ENCODE measurements around the gene NUDT21.
"Not testable (repeated sequence)": the region's sequence is repeated elsewhere in the genome, so short reads cannot be mapped to it uniquely, and the experiment has no call there.

Gene NUDT21

GRCh38 chr16:56411624-56412023 is 39.5 kb downstream of the NUDT21 start:
- Histone ChIP-seq H3K9ac (ENCODE audit: low read length) (no peak overlapping the region), H3K27ac (ENCODE audit: low read length) (no peak overlapping the region), H3K27me3 (ENCODE audit: control insufficient read depth, insufficient read depth, low read length) (no peaks in the 10 kb centered on the region), H3K9me3 (ENCODE audit: control insufficient read depth, low read depth, low read length) (peaks cover 3% of the 10 kb centered on the region), H3K36me3 (ENCODE audit: control insufficient read depth, low read depth, low read length) (peaks cover 7% of the 10 kb centered on the region), H3K4me1 (ENCODE audit: control insufficient read depth, low read depth, low read length) (peaks cover 7% of the 10 kb centered on the region), H3K4me3 (ENCODE audit: low read length) (no peak overlapping the region)

GRCh38 chr16:56411123-56411522 is 40.0 kb downstream of the NUDT21 start:
- no peak overlapping the region for H3K4me3 ChIP-seq (ENCODE audit: low read length)
- peaks cover 7% of the 10 kb centered on the region for H3K36me3 ChIP-seq (ENCODE audit: control insufficient read depth, low read depth, low read length)
- H3K4me1 ChIP-seq (ENCODE audit: control insufficient read depth, low read depth, low read length) = peaks cover 7% of the 10 kb centered on the region
- peaks cover 3% of the 10 kb centered on the region for H3K9me3 ChIP-seq (ENCODE audit: control insufficient read depth, low read depth, low read length)
- no peak overlapping the region for H3K27ac ChIP-seq (ENCODE audit: low read length)
- no peaks in the 10 kb centered on the region for H3K27me3 ChIP-seq (ENCODE audit: control insufficient read depth, insufficient read depth, low read length)
- no peak overlapping the region for H3K9ac ChIP-seq (ENCODE audit: low read length)

DNA sequence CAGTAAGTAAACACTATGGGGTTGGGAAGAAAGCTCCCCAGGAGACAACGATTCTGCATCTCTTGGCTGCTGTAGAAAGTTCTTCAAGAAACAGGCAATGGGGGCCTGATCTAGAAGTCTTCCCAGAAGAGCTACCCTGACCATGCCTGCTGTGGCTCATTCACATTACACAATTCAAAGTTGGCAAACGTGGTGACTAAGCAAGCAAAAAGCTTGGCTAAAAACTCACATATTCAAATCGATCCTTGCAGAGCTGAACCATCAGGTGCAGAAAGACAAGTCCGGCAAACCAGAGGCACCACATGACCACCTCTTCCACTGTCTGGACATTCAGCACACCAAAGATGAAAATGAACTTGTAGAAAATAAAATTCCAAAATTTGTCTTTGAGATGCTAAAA is 41.9 kb downstream of the NUDT21 start:
- Histone ChIP-seq H3K9ac (ENCODE audit: low read length) (no peak overlapping the region), H3K9me3 (ENCODE audit: control insufficient read depth, low read depth, low read length) (peaks cover 3% of the 10 kb centered on the region), H3K27me3 (ENCODE audit: control insufficient read depth, insufficient read depth, low read length) (no peaks in the 10 kb centered on the region), H3K36me3 (ENCODE audit: control insufficient read depth, low read depth, low read length) (peaks cover 14% of the 10 kb centered on the region), H3K4me1 (ENCODE audit: control insufficient read depth, low read depth, low read length) (peaks cover under 1% of the 10 kb centered on the region), H3K4me3 (ENCODE audit: low read length) (no peak overlapping the region), H3K27ac (ENCODE audit: low read length) (no peak overlapping the region)

DNA sequence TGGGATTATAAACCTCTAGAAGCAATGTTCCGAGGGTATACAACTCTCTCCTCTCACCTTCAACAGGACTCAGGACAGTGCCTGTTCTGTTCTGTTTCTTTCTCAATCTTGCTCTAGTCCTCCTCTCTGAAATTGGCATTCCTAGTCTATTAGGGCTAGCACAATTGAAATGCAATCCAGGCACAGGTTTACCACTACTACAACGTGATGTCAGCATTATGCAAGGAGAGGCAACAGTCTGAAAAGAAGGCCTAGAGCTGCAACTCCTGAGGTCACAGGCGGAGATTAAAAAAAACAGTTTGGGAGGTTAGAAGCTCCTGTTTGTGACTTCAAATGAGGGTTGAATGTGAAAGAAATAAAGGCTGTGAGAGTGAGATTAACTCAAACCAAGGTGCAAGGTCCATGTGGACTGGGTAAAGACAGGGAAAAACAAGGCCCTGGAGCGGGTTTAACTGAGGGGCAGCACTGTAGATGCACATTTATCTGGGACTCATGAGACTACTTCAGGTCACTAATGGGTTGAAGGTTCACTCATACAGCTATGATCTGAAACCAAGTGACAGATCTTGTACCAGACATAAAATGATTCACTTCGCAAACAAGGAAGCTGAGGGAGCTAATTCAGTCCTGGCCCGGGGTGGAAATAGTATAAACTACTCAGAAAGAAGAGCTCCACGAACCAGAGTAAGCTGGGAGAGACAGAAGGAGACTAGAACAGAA is 42.6 kb downstream of the NUDT21 start:
- H3K36me3 ChIP-seq (ENCODE audit: control insufficient read depth, low read depth, low read length) = peaks cover 14% of the 10 kb centered on the region
- H3K9me3 ChIP-seq (ENCODE audit: control insufficient read depth, low read depth, low read length) = peaks cover 3% of the 10 kb centered on the region
- no peaks in the 10 kb centered on the region for H3K27me3 ChIP-seq (ENCODE audit: control insufficient read depth, insufficient read depth, low read length)
- no peak overlapping the region for H3K4me3 ChIP-seq (ENCODE audit: low read length)
- H3K4me1 ChIP-seq (ENCODE audit: control insufficient read depth, low read depth, low read length) = no peaks in the 10 kb centered on the region
- H3K9ac ChIP-seq (ENCODE audit: low read length) = no peak overlapping the region
- H3K27ac ChIP-seq (ENCODE audit: low read length) = no peak overlapping the region

- H3K36me3 ChIP-seq (ENCODE audit: control insufficient read depth, low read depth, low read length) = peaks cover 26% of the 10 kb centered on the region
- H3K4me1 ChIP-seq (ENCODE audit: control insufficient read depth, low read depth, low read length) = no peaks in the 10 kb centered on the region
- H3K9ac ChIP-seq (ENCODE audit: low read length) = no peak overlapping the region
- no peaks in the 10 kb centered on the region for H3K9me3 ChIP-seq (ENCODE audit: control insufficient read depth, low read depth, low read length)
- no peak overlapping the region for H3K4me3 ChIP-seq (ENCODE audit: low read length)
- no peaks in the 10 kb centered on the region for H3K27me3 ChIP-seq (ENCODE audit: control insufficient read depth, insufficient read depth, low read length)
- H3K27ac ChIP-seq (ENCODE audit: low read length) = no peak overlapping the region
These were observed 45.0 kb downstream of the NUDT21 start for GRCh38 chr16:56405977-56406672.

- Histone ChIP-seq H3K27me3 (ENCODE audit: control insufficient read depth, insufficient read depth, low read length) (no peaks in the 10 kb centered on the region), H3K4me3 (ENCODE audit: low read length) (no peak overlapping the region), H3K9ac (ENCODE audit: low read length) (no peak overlapping the region), H3K27ac (ENCODE audit: low read length) (no peak overlapping the region), H3K36me3 (ENCODE audit: control insufficient read depth, low read depth, low read length) (peaks cover 28% of the 10 kb centered on the region), H3K4me1 (ENCODE audit: control insufficient read depth, low read depth, low read length) (no peaks in the 10 kb centered on the region), H3K9me3 (ENCODE audit: control insufficient read depth, low read depth, low read length) (no peaks in the 10 kb centered on the region)
These were observed 49.6 kb downstream of the NUDT21 start for GRCh38 chr16:56401482-56401881.

GRCh38 chr16:56400458-56400857 is 50.7 kb downstream of the NUDT21 start:
- no peaks in the 10 kb centered on the region for H3K4me1 ChIP-seq (ENCODE audit: control insufficient read depth, low read depth, low read length)
- H3K27me3 ChIP-seq (ENCODE audit: control insufficient read depth, insufficient read depth, low read length) = no peaks in the 10 kb centered on the region
- H3K9ac ChIP-seq (ENCODE audit: low read length) = no peak overlapping the region
- peaks cover 28% of the 10 kb centered on the region for H3K36me3 ChIP-seq (ENCODE audit: control insufficient read depth, low read depth, low read length)
- H3K27ac ChIP-seq (ENCODE audit: low read length) = no peak overlapping the region
- no peaks in the 10 kb centered on the region for H3K9me3 ChIP-seq (ENCODE audit: control insufficient read depth, low read depth, low read length)
- no peak overlapping the region for H3K4me3 ChIP-seq (ENCODE audit: low read length)

- Histone ChIP-seq H3K9ac (ENCODE audit: low read length) (no peak overlapping the region), H3K27me3 (ENCODE audit: control insufficient read depth, insufficient read depth, low read length) (no peaks in the 10 kb centered on the region), H3K27ac (ENCODE audit: low read length) (no peak overlapping the region), H3K9me3 (ENCODE audit: control insufficient read depth, low read depth, low read length) (no peaks in the 10 kb centered on the region), H3K4me3 (ENCODE audit: low read length) (no peak overlapping the region), H3K36me3 (ENCODE audit: control insufficient read depth, low read depth, low read length) (peaks cover 22% of the 10 kb centered on the region), H3K4me1 (ENCODE audit: control insufficient read depth, low read depth, low read length) (no peaks in the 10 kb centered on the region)
These were observed 51.6 kb downstream of the NUDT21 start for GRCh38 chr16:56399486-56399885.

DNA sequence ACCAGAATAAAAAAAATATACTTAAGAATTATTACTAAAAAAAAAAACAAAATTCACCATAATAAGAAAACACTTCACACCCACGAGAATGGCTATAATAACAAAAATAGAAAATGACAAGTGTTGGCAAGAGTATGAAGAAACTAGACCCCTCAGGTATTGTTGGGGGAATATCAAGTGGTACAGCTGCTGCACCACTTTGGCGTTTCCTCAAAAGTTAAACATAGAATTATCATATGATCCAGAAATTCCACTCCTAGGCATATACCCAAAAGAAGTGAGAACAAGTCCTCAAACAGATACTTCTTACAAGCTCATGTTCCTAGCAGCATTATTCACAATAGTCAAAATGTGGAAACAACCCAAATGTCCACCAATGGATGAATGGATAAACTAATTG is 52.1 kb downstream of the NUDT21 start:
- no peaks in the 10 kb centered on the region for H3K9me3 ChIP-seq (ENCODE audit: control insufficient read depth, low read depth, low read length)
- H3K4me1 ChIP-seq (ENCODE audit: control insufficient read depth, low read depth, low read length) = no peaks in the 10 kb centered on the region
- H3K27me3 ChIP-seq (ENCODE audit: control insufficient read depth, insufficient read depth, low read length) = no peaks in the 10 kb centered on the region
- no peak overlapping the region for H3K4me3 ChIP-seq (ENCODE audit: low read length)
- H3K27ac ChIP-seq (ENCODE audit: low read length) = no peak overlapping the region
- no peak overlapping the region for H3K9ac ChIP-seq (ENCODE audit: low read length)
- peaks cover 22% of the 10 kb centered on the region for H3K36me3 ChIP-seq (ENCODE audit: control insufficient read depth, low read depth, low read length)

- not testable (repeated sequence) for H3K9me3 ChIP-seq (ENCODE audit: control insufficient read depth, low read depth, low read length); H3K27ac ChIP-seq (ENCODE audit: low read length); H3K4me3 ChIP-seq (ENCODE audit: low read length); H3K9ac ChIP-seq (ENCODE audit: low read length); H3K27me3 ChIP-seq (ENCODE audit: control insufficient read depth, insufficient read depth, low read length); H3K4me1 ChIP-seq (ENCODE audit: control insufficient read depth, low read depth, low read length)
- H3K36me3 ChIP-seq (ENCODE audit: control insufficient read depth, low read depth, low read length) = peaks cover 12% of the 10 kb centered on the region
These were observed 54.4 kb downstream of the NUDT21 start for GRCh38 chr16:56396724-56397123.

DNA sequence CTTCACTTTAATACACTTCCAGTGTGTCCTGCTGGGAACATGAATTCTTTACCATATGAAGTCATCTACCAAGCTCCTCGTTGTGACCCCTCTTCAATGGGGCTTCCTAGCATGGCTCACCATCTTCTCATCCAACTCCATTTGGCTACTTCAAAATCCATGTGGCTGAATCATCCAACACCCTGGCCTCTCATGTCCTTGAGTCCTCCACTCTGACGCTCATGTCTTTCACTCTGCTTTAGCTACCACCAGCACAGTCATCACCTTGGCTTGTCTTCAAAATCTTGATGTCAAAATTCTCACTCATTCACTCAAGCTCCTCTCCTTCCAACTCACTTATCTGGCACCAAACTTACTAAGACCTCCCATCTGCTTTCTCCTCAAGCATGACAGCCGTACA is 61.6 kb downstream of the NUDT21 start:
- Histone ChIP-seq H3K4me3 (ENCODE audit: low read length) (no peak overlapping the region), H3K36me3 (ENCODE audit: control insufficient read depth, low read depth, low read length) (peaks cover 8% of the 10 kb centered on the region), H3K4me1 (ENCODE audit: control insufficient read depth, low read depth, low read length) (no peaks in the 10 kb centered on the region), H3K27me3 (ENCODE audit: control insufficient read depth, insufficient read depth, low read length) (no peaks in the 10 kb centered on the region), H3K9me3 (ENCODE audit: control insufficient read depth, low read depth, low read length) (no peaks in the 10 kb centered on the region), H3K9ac (ENCODE audit: low read length) (no peak overlapping the region), H3K27ac (ENCODE audit: low read length) (no peak overlapping the region)

- peaks cover 8% of the 10 kb centered on the region for H3K36me3 ChIP-seq (ENCODE audit: control insufficient read depth, low read depth, low read length)
- H3K27me3 ChIP-seq (ENCODE audit: control insufficient read depth, insufficient read depth, low read length) = no peaks in the 10 kb centered on the region
- no peak overlapping the region for H3K9ac ChIP-seq (ENCODE audit: low read length)
- no peak overlapping the region for H3K27ac ChIP-seq (ENCODE audit: low read length)
- no peaks in the 10 kb centered on the region for H3K4me1 ChIP-seq (ENCODE audit: control insufficient read depth, low read depth, low read length)
- H3K9me3 ChIP-seq (ENCODE audit: control insufficient read depth, low read depth, low read length) = no peaks in the 10 kb centered on the region
- H3K4me3 ChIP-seq (ENCODE audit: low read length) = no peak overlapping the region
These were observed 62.9 kb downstream of the NUDT21 start for GRCh38 chr16:56388209-56388608.
